Osteoblast (primary cell): Measurements from ENCODE around the gene METTL24. TPM values are rescaled to one million over a fixed set of nuclear protein-coding genes. Genes with fewer than 3 reads are reported as not detected.
A peak's percentile ranks its signal among the peaks of the same experiment; 100 is the strongest.

Experiments used
- DNase-seq: peaks from one replicate; pipeline ENCODE4 v3.0.0; 2011; ENCODE audit warnings: low spot score, mixed read lengths; ENCODE audit not compliant: insufficient read length; ENCODE audit errors: missing footprints
- H2AFZ ChIP-seq: 2 replicates; pipeline ENCODE4 v1.6.0; 2011; ENCODE audit warnings: mild to moderate bottlenecking, low read length
- H3K27ac ChIP-seq: 2 replicates; pipeline ENCODE4 v1.5.1; 2011; ENCODE audit warnings: mild to moderate bottlenecking, low read depth, low read length, moderate library complexity
- H3K27me3 ChIP-seq: 2 replicates; pipeline ENCODE4 v1.6.0; 2012; ENCODE audit warnings: mild to moderate bottlenecking, control low read depth, inconsistent platforms, low read length, moderate library complexity; ENCODE audit not compliant: insufficient read depth
- H3K36me3 ChIP-seq: 2 replicates; pipeline ENCODE4 v1.5.1; 2011; ENCODE audit warnings: mild to moderate bottlenecking, low read length, control low read depth, moderate library complexity; ENCODE audit not compliant: insufficient read depth
- H3K4me1 ChIP-seq: 2 replicates; pipeline ENCODE4 v1.5.1; 2011; ENCODE audit warnings: mild to moderate bottlenecking, low read length, control low read depth, moderate library complexity; ENCODE audit not compliant: insufficient read depth
- H3K4me2 ChIP-seq: 2 replicates; pipeline ENCODE4 v1.6.0; 2011; ENCODE audit warnings: mild to moderate bottlenecking, low read length; ENCODE audit not compliant: insufficient read depth
- H3K4me3 ChIP-seq: fragments of 200-600 bp; sonication (generic); 3 replicates; pipeline ENCODE4 v1.5.1; 2012; ENCODE audit warnings: mild to moderate bottlenecking, low read length, inconsistent platforms; ENCODE audit not compliant: insufficient read depth
- H3K79me2 ChIP-seq: 2 replicates; pipeline ENCODE4 v1.6.0; 2012; ENCODE audit warnings: mild to moderate bottlenecking, low read length, control low read depth, inconsistent platforms; ENCODE audit not compliant: insufficient read depth
- H3K9me3 ChIP-seq: 2 replicates; pipeline ENCODE4 v1.5.1; 2011; ENCODE audit warnings: low read depth, low read length, control low read depth
- H4K20me1 ChIP-seq: 2 replicates; pipeline ENCODE4 v1.6.0; 2012; ENCODE audit warnings: mild to moderate bottlenecking, low read length, control low read depth; ENCODE audit not compliant: insufficient read depth
- total RNA-seq: library from RNA; depleted of rRNA; stranded (reverse); fragments of >200 nt; gene quantifications from 2 replicates; pipeline ENCODE4 v1.2.3, GENCODE V29; 2012
- TF ChIP-seq, protein P1 (sequence below): IDR thresholded peaks from 2 replicates; pipeline ENCODE4 v1.5.1; 2011; ENCODE audit warnings: mild to moderate bottlenecking, low read depth, low read length, moderate library complexity; ENCODE audit errors: extremely low read depth

Gene METTL24
- total RNA-seq, 1 donor, result 0.36 TPM

DNA sequence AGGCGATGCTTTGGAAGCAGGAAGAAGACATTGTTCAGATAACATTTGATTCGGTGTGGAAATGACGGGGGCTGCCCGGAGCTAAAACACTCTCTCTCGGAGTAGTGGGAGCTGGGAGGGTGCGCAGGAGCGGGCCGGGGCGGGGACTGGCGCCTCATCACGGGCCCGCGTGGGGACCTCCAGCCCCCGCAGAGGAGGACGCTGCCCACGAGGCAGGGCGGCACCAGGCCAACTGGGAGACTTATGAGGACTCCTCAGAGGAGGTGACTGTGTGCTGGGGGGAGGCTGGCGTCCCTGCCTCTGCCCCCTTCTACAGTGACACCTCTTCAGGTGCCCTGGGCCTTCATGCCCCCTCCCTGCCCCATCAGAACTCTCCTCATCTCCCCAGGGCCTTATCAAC lies 42.1 kb upstream of the METTL24 start:
- H3K4me2 ChIP-seq, result peak overlapping the region; percentile 53
- peak overlapping the region; percentile 66 for H2AFZ ChIP-seq
- no peaks in the 10 kb centered on the region for H3K79me2 ChIP-seq
- DNase-seq, result no peak
- TF ChIP-seq, protein P1, sequence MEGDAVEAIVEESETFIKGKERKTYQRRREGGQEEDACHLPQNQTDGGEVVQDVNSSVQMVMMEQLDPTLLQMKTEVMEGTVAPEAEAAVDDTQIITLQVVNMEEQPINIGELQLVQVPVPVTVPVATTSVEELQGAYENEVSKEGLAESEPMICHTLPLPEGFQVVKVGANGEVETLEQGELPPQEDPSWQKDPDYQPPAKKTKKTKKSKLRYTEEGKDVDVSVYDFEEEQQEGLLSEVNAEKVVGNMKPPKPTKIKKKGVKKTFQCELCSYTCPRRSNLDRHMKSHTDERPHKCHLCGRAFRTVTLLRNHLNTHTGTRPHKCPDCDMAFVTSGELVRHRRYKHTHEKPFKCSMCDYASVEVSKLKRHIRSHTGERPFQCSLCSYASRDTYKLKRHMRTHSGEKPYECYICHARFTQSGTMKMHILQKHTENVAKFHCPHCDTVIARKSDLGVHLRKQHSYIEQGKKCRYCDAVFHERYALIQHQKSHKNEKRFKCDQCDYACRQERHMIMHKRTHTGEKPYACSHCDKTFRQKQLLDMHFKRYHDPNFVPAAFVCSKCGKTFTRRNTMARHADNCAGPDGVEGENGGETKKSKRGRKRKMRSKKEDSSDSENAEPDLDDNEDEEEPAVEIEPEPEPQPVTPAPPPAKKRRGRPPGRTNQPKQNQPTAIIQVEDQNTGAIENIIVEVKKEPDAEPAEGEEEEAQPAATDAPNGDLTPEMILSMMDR, result no peak
- no peak overlapping the region for H3K27ac ChIP-seq
- H3K4me3 ChIP-seq, result peak overlapping the region; percentile 66
- H4K20me1 ChIP-seq, result no peaks in the 10 kb centered on the region
- no peaks in the 10 kb centered on the region for H3K4me1 ChIP-seq
- no peaks in the 10 kb centered on the region for H3K36me3 ChIP-seq
- no peaks in the 10 kb centered on the region for H3K27me3 ChIP-seq
- no peaks in the 10 kb centered on the region for H3K9me3 ChIP-seq

DNA sequence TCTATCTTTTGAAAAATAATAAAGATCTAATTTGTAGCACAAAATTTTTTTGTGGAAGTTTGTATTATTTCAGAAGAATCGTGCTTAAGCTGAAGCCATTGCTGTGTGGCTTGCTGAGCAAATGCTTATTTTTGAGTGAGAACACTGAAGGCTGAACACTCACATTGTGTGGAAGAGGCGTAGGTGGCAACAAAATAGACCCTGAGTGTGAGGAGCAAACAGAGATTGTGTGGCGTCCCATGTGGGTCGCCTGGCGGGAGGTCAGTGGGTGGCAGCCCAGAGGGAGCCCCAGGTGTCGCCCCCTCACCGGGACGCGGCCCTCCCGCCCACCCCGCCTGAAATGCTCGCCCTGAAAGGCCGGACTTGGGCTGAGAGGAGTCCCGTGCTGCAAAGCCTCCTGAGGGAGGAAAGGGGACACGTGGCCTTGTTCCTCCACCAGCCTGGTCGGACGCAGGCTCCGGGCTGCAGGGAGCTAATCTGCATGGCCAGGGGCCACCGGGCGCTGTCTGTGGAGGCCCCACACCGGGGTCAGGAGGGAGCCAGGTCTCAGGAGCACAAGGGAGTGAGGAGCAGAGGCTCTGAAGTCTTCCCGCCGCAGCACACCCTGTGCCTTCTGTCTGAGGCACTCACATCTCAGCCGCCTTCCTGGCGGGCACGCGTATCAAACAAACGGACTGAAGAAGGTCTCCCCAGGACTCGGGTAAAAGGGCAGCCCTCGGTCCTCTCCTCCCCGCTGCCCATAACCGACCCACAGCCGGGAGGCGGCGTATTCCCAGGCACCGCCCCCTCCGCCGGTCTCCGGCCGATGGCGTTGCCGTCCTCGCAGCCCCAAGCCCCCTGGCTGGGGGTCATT lies 41.3 kb upstream of the METTL24 start:
- Histone ChIP-seq H3K4me1 (no peaks in the 10 kb centered on the region), H3K36me3 (no peaks in the 10 kb centered on the region), H3K27me3 (no peaks in the 10 kb centered on the region), H3K79me2 (no peaks in the 10 kb centered on the region), H3K4me2 (peak overlapping the region; percentile 53), H4K20me1 (no peaks in the 10 kb centered on the region), H3K27ac (no peak overlapping the region), H2AFZ (peak overlapping the region; percentile 66), H3K4me3 (peak overlapping the region; percentile 66), H3K9me3 (no peaks in the 10 kb centered on the region)
- TF ChIP-seq, protein P1, result no peak
- DNase-seq, result no peak

- Histone ChIP-seq H3K4me3 (no peak overlapping the region), H2AFZ (no peak overlapping the region), H3K9me3 (no peaks in the 10 kb centered on the region), H3K79me2 (no peaks in the 10 kb centered on the region), H3K4me2 (peak overlapping the region; percentile 53), H3K27me3 (no peaks in the 10 kb centered on the region), H3K4me1 (no peaks in the 10 kb centered on the region), H3K27ac (no peak overlapping the region), H3K36me3 (no peaks in the 10 kb centered on the region), H4K20me1 (no peaks in the 10 kb centered on the region)
- peak; percentile 95 for DNase-seq
- TF ChIP-seq, protein P1, result no peak
Measured at GRCh38 chr6:110398778-110399177, 40.6 kb upstream of the METTL24 start.

DNA sequence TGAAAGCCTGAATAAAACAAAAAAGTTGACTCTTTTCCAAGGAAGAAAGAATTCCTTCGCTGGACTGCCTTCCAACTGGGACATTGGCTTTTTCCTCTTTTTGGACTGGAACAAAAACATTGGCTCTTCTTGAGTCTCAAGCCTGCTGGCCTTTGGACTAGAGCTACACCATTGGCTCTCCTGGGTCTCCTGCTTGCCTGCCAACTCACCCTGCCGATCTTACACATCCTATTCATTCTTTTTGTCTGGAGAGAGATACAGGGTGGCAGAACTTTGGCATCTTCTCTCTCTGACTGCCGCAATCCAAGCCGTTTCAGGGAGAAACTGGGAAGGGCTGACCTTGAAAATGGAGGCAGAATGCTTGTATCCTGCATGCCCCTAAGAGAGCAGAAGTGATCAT lies 37.1 kb upstream of the METTL24 start:
- H3K4me3 ChIP-seq, result no peak overlapping the region
- no peak overlapping the region for H3K27ac ChIP-seq
- H3K79me2 ChIP-seq, result no peaks in the 10 kb centered on the region
- no peak overlapping the region for H3K4me2 ChIP-seq
- H3K9me3 ChIP-seq, result no peaks in the 10 kb centered on the region
- H3K36me3 ChIP-seq, result no peaks in the 10 kb centered on the region
- no peak overlapping the region for H2AFZ ChIP-seq
- H3K4me1 ChIP-seq, result no peaks in the 10 kb centered on the region
- TF ChIP-seq, protein P1, result no peak
- H3K27me3 ChIP-seq, result peaks cover 2% of the 10 kb centered on the region
- DNase-seq, result no peak
- H4K20me1 ChIP-seq, result no peaks in the 10 kb centered on the region
